Ectodermal cell (in vitro differentiated cells): ENCODE data around the gene PLEKHA4.

ENCODE experiments used
- H3K27ac ChIP-seq: 2 replicates; pipeline ENCODE4 v1.7.0; 2013; ENCODE audit warnings: mild to moderate bottlenecking, low read depth, low read length; ENCODE audit not compliant: insufficient read depth, poor library complexity, severe bottlenecking
- H3K27me3 ChIP-seq: 2 replicates; pipeline ENCODE4 v1.7.0; 2013; ENCODE audit warnings: mild to moderate bottlenecking, low read length; ENCODE audit not compliant: insufficient read depth, control insufficient read depth, poor library complexity, severe bottlenecking
- H3K36me3 ChIP-seq: one replicate; pipeline ENCODE4 v1.7.0; 2013; ENCODE audit warnings: low read length; ENCODE audit not compliant: control insufficient read depth, insufficient read depth
- H3K4me1 ChIP-seq: one replicate; pipeline ENCODE4 v1.7.0; 2013; ENCODE audit warnings: low read length; ENCODE audit not compliant: control insufficient read depth, insufficient read depth
- H3K4me3 ChIP-seq: 2 replicates; pipeline ENCODE4 v1.7.0; 2013; ENCODE audit warnings: low read depth, low read length, control low read depth; ENCODE audit not compliant: insufficient read depth
- H3K9me3 ChIP-seq: 2 replicates; pipeline ENCODE4 v1.7.0; 2013; ENCODE audit warnings: mild to moderate bottlenecking, low read length, moderate library complexity; ENCODE audit not compliant: control insufficient read depth
- WGBS, 2 experiments: methylation state at CpG; one replicate each; pipeline ENCODE4 v1.1.7; 2013; ENCODE audit warnings: missing lambda C conversion rate in 2 of 2; 5-methylcytosine and 5-hydroxymethylcytosine counted together

PLEKHA4 gene

DNA sequence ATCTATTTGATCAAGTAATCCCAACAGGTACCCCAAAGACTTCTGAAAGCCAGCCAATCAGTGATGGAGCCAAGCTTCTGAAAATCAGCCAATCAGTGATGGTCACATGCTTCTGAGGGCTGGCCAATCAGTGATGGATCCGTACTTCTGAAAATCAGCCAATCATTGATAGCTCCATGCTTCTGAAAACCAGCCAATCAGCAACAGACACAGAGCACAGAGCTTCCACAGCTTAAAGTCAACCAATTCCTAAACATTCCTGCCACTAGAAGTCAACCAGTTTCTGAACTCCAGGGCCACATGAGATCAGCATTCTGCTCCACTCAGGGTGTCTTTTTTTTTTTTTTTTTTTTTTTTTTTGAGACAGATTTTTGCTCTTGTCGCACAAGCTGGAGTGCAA lies 23.9 kb downstream of the PLEKHA4 start:
- no peaks in the 10 kb centered on the region for H3K4me1 ChIP-seq

DNA sequence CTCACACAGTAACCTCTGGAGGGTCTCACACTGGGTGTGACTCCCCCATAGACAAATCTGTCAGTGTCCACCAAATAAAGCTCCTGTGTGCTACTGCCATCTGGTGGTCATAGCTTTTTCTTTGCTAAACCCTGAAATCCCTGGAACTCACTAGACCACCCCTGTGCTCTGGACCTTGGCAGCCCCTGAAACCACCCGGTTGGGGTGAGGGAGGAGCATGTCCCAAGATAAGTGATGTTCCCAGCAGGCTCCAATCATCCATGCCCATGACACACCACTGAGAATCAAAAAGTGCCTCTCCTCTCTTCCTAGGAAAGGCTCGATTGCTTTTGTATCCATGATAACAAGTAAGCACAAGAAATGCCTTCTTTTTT lies 25.6 kb downstream of the PLEKHA4 start:
- H3K9me3 ChIP-seq = no peaks in the 10 kb centered on the region
- H3K27me3 ChIP-seq = no peaks in the 10 kb centered on the region
- WGBS, 2 experiments = 42 to 50% methylated on average over 2 of the region's 2 CpGs
- no peaks in the 10 kb centered on the region for H3K4me1 ChIP-seq
- H3K27ac ChIP-seq = no peak overlapping the region
- H3K36me3 ChIP-seq = peaks cover 11% of the 10 kb centered on the region
- no peak overlapping the region for H3K4me3 ChIP-seq

More for the DNA sequence above, 23.9 kb downstream of the PLEKHA4 start:
- WGBS, 2 experiments = 92 to 95% methylated on average over 2 of the region's 2 CpGs
- Histone ChIP-seq H3K4me3 (no peak overlapping the region), H3K27ac (no peak overlapping the region), H3K9me3 (no peaks in the 10 kb centered on the region), H3K27me3 (no peaks in the 10 kb centered on the region), H3K36me3 (peaks cover 11% of the 10 kb centered on the region)

DNA sequence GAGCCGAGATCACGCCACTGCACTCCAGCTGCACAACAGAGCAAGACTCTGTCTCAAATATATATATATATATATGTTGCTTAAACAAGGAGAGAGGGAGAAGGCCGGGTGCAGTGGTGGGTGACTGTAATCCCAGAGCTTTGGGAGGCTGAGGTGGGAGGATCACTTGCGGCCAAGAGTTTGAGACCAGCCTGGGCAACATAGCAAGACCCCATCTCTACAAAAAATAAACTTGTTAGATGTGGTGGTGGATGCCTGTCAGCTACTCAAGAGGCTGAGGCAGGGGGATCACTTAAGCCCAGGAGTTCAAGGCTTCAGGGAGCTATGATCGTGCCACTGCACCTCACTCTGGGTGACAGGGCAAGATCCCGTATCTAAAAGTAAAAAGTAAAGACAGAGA lies 26.8 kb downstream of the PLEKHA4 start:
- Histone ChIP-seq H3K36me3 (peaks cover 11% of the 10 kb centered on the region), H3K27ac (no peak overlapping the region), H3K9me3 (no peaks in the 10 kb centered on the region), H3K4me3 (no peak overlapping the region), H3K27me3 (no peaks in the 10 kb centered on the region), H3K4me1 (no peaks in the 10 kb centered on the region)
- 88 to 97% methylated on average over 5 to 6 of the region's 6 CpGs for WGBS, 2 experiments

DNA sequence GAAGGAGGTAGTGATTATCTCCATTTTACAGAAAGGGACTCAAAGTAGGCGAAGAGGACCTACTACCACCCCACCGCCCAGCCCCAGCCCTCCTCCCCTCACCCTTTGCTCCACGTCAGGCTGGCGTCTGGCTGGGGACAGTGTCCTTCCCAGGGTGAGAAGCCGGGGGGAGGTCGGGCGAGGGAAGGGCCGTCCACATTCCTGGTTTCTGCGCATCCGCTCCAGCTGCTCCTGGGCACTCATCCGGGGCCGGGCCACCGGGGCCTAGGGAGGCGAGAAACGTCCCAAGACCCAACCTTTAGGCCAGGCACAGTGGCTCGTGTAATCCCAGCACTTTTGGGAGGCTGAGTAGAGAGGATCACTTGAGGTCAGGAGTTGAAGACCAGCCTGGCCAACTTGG lies 27.4 kb downstream of the PLEKHA4 start:
- Histone ChIP-seq H3K4me3 (no peak overlapping the region), H3K4me1 (no peaks in the 10 kb centered on the region), H3K9me3 (no peaks in the 10 kb centered on the region), H3K36me3 (peaks cover 11% of the 10 kb centered on the region), H3K27ac (no peak overlapping the region), H3K27me3 (no peaks in the 10 kb centered on the region)
- WGBS, 2 experiments = 93 to 96% methylated on average over 16 of the region's 16 CpGs

DNA sequence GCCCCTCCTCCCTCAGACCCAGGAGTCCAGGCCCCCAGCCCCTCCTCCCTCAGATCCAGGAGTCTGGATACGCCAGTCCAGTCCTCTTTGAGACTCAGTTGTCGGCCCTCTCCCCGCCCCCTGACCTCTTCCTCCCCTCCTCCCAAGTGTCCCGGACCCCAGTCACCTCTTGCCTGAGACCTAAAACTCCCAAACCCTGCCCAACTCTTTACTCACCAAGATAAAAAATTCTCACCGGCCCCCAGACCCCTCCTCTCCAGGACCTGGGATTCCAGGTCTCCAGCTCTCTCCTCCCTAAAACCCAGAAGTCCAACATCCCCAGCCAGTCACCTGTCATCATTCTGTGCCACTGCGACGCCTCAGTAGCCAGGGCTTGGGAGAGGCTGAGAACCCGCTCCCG lies 30.7 kb downstream of the PLEKHA4 start:
- Histone ChIP-seq H3K27me3 (no peaks in the 10 kb centered on the region), H3K9me3 (no peaks in the 10 kb centered on the region), H3K27ac (peak overlapping the region; percentile 88), H3K4me1 (no peaks in the 10 kb centered on the region), H3K4me3 (peak overlapping the region; percentile 54), H3K36me3 (peaks cover 6% of the 10 kb centered on the region)
- WGBS, 2 experiments = 29 to 46% methylated on average over 9 of the region's 9 CpGs

DNA sequence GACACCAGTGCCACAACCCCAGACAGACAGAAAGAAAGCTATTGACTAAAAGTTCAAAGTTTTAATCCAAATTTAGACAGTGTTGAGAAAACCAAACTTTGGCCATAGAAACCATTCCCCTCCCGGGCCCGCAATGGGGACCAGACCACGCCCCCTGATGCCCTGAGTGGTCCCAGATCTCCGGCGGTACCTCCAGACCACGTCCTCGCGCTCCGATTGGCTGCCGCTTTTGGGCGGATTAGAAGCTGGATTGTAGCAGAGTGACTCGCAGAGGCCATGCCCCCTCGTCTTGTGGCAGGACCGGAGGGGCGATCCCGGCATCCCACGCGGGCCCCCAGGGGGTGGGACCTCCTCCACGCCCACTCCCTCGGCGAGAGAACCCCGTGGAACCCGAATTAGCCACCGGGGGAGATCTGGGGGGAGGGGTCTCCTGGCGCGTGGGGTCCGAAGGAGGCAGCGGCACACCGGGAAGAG lies 31.3 kb downstream of the PLEKHA4 start:
- Histone ChIP-seq H3K4me3 (peak overlapping the region; percentile 54), H3K27ac (peak overlapping the region; percentile 93), H3K27me3 (no peaks in the 10 kb centered on the region), H3K36me3 (peaks cover 6% of the 10 kb centered on the region), H3K9me3 (no peaks in the 10 kb centered on the region), H3K4me1 (no peaks in the 10 kb centered on the region)
- WGBS, 2 experiments = 0 to 1% methylated on average over 29 of the region's 29 CpGs

DNA sequence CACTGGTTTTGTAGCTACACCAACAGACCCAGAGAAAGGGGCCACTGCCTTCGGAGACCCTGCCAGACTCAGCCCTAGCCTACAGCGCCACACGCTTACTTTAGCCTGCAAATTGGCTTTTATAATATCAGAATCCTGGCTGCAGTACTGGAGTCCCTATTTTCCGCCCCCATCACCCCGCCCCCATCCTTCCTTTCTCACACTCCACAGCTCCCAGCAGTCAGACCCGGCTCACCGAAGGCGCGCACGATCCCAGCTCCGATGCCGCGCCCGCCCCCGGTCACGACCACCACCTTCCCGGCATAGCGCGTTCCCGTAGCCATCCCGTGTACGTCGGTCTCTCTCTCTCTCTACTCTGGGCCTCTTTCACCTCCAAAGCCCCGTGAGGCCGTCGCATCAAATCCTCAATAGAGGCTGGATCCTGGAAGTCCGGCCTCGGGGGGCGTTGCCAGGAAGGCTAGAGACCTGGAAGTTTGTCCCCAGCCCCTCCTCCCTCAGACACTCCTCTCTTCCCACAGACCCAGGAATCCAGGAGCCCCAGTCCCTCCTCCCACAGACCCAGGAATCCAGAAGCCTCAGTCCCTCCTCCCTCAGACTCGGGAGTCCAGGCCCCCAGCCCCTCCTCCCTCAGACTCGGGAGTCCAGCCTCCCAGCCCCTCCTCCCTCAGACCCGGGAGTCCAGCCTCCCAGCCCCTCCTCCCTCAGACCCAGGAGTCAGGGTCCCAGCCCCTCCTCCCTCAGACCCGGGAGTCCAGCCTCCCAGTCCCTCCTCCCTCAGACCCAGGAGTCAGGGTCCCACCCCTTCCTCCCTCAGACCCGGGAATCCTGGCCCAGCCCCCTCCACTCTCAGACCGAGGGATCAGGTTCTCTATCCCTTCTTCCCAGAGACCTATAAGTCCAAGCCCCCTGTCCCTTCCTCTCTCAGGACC lies 32.1 kb downstream of the PLEKHA4 start, which contains the start of gene HSD17B14:
Gene HSD17B14, minus strand, starts transcription at position 403 of the 929 bp plus-strand sequence. Its CDS starts 80 bp downstream, at position 323.
- Histone ChIP-seq H3K27me3 (no peaks in the 10 kb centered on the region), H3K4me3 (peak within 1 kb of the TSS; percentile 54), H3K36me3 (peaks cover 6% of the 10 kb centered on the region), H3K4me1 (no peaks in the 10 kb centered on the region), H3K27ac (peak within 1 kb of the TSS; percentile 93), H3K9me3 (no peaks in the 10 kb centered on the region)
- 1% methylated on average over 35 of the region's 35 CpGs for WGBS, 2 experiments

DNA sequence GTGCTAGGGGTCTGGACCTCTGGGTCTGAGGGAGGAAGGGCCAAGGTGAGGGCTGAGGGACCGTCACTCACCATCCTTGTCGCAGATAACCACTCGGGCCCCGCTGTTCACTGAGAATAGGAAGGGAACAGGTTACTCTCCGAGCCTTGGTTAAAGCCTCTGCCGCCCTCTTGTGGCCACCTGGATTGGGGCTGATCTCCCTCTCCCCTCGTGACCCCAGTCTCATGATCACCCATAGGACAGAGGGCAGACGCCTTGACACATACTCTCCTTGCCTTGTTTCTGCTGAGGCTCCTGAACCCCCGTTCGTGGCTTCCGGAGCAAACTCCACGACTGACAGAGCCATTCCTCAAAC lies 32.7 kb downstream of the PLEKHA4 start:
- Histone ChIP-seq H3K9me3 (no peaks in the 10 kb centered on the region), H3K27me3 (no peaks in the 10 kb centered on the region), H3K27ac (peak overlapping the region; percentile 93), H3K4me1 (no peaks in the 10 kb centered on the region), H3K4me3 (peak overlapping the region; percentile 54), H3K36me3 (peaks cover 6% of the 10 kb centered on the region)
- WGBS, 2 experiments = 0 to 2% methylated on average over 12 of the region's 12 CpGs

DNA sequence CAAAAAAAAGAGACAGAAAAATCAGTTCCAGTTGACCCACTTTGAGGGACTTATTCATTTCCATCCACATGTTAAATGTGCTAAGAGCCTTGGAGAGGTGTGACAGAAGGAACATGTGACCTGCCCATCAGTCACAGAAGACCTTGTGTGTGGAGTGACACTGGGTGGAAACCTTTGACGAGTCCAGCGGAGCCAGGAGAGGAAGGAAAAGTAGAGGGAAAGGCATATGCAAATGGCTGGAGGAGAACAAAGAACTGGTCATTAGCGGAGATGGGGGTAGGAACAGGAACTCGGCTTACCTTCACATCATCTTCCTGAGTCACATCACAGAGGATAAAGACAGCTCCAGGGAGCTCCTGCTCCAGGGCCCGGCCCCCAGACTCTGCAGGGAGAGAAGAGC lies 34.4 kb downstream of the PLEKHA4 start:
- peaks cover 6% of the 10 kb centered on the region for H3K36me3 ChIP-seq
- WGBS, 2 experiments = 83 to 88% methylated on average over 5 of the region's 5 CpGs
- no peak overlapping the region for H3K27ac ChIP-seq

DNA sequence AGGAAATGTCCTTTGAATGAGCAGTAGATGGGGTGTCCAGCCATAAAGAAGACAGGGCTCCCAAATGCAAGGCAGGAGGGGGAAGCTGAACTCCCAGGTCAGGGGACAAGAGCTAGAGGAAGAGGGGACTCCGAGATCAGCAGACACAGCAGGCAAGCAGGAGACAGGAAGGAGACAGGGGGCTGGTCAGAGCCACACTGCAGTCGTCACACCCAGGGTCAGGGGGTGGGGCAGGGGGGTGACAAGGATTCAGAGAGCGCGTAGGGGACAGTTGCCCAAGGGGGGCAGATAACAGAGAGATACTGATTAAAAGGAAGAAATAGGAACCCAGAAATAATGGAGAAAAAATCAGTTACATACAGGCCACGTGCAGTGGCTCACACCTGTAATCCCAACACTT lies 35.4 kb downstream of the PLEKHA4 start:
- 73 to 76% methylated on average over 5 of the region's 5 CpGs for WGBS, 2 experiments
- no peaks in the 10 kb centered on the region for H3K9me3 ChIP-seq
- H3K36me3 ChIP-seq = peaks cover 6% of the 10 kb centered on the region

More for the DNA sequence above, 34.4 kb downstream of the PLEKHA4 start:
- H3K27me3 ChIP-seq = no peaks in the 10 kb centered on the region
- no peaks in the 10 kb centered on the region for H3K4me1 ChIP-seq
- H3K4me3 ChIP-seq = no peak overlapping the region
- H3K9me3 ChIP-seq = no peaks in the 10 kb centered on the region

More for the DNA sequence above, 35.4 kb downstream of the PLEKHA4 start:
- Histone ChIP-seq H3K4me3 (no peak overlapping the region), H3K27me3 (no peaks in the 10 kb centered on the region), H3K27ac (no peak overlapping the region), H3K4me1 (no peaks in the 10 kb centered on the region)
